Loucy (cell line): ENCODE measurements around the gene KRTAP12-4.

ENCODE experiments used
- H2AFZ ChIP-seq: fragments of 200-600 bp; sonication (generic); 2 replicates; pipeline ENCODE4 v1.6.0; 2016; ENCODE audit warnings: antibody characterized with exemption, mild to moderate bottlenecking, low read length, moderate library complexity
- H3F3A ChIP-seq: fragments of 200-600 bp; 2 replicates; pipeline ENCODE4 v1.6.0; 2016; ENCODE audit warnings: antibody characterized with exemption, low read depth, mild to moderate bottlenecking
- H3K27me3 ChIP-seq: fragments of 200-600 bp; sonication (generic); 2 replicates; pipeline ENCODE4 v1.6.1; 2014; ENCODE audit warnings: low read length, mild to moderate bottlenecking; ENCODE audit not compliant: insufficient read depth, poor library complexity, severe bottlenecking
- H3K36me3 ChIP-seq: fragments of 200-600 bp; sonication (generic); 2 replicates; pipeline ENCODE4 v1.6.1; 2016; ENCODE audit warnings: low read length; ENCODE audit not compliant: insufficient read depth
- H3K4me1 ChIP-seq: fragments of 200-600 bp; sonication (generic); 2 replicates; pipeline ENCODE4 v1.5.1; 2014; ENCODE audit warnings: low read length, mild to moderate bottlenecking; ENCODE audit not compliant: insufficient read depth, poor library complexity, severe bottlenecking
- H3K4me2 ChIP-seq: fragments of 200-600 bp; sonication (generic); 2 replicates; pipeline ENCODE4 v1.6.0; 2014; ENCODE audit warnings: antibody characterized with exemption, low read length, low read depth, mild to moderate bottlenecking; ENCODE audit not compliant: poor library complexity, severe bottlenecking
- H3K4me3 ChIP-seq: fragments of 200-600 bp; sonication (generic); 2 replicates; pipeline ENCODE4 v1.5.1; 2014; ENCODE audit warnings: low read length, mild to moderate bottlenecking, mixed read lengths; ENCODE audit not compliant: poor library complexity, severe bottlenecking
- H3K79me2 ChIP-seq: fragments of 200-600 bp; sonication (generic); 2 replicates; pipeline ENCODE4 v1.6.1; 2014; ENCODE audit warnings: low read length; ENCODE audit not compliant: insufficient read depth
- H3K9ac ChIP-seq: fragments of 200-600 bp; sonication (generic); 2 replicates; pipeline ENCODE4 v1.6.0; 2014; ENCODE audit warnings: mild to moderate bottlenecking, low read depth, low read length, moderate library complexity; ENCODE audit not compliant: poor library complexity, severe bottlenecking
- H3K9me2 ChIP-seq: fragments of 200-600 bp; sonication (generic); replicated peaks from 2 replicates; pipeline ENCODE4 v1.6.1; 2016; ENCODE audit warnings: low read depth, low read length, mixed read lengths
- H3K9me3 ChIP-seq: fragments of 200-600 bp; sonication (generic); 2 replicates; pipeline ENCODE4 v1.6.1; 2014; ENCODE audit warnings: mild to moderate bottlenecking, antibody characterized with exemption, low read length, low read depth; ENCODE audit not compliant: insufficient read depth
- H4K20me1 ChIP-seq: fragments of 200-600 bp; sonication (generic); 2 replicates; pipeline ENCODE4 v1.6.0; 2014; ENCODE audit warnings: antibody characterized with exemption, low read length, mild to moderate bottlenecking; ENCODE audit not compliant: insufficient read depth, poor library complexity, severe bottlenecking
- EZH2phosphoT487 ChIP-seq: fragments of 200-600 bp; IDR thresholded peaks from 2 replicates; pipeline ENCODE4 v1.6.1; 2018; ENCODE audit warnings: antibody characterized with exemption, mild to moderate bottlenecking, moderate library complexity, borderline replicate concordance
- TF ChIP-seq, protein P1 (sequence below): fragments of 200-600 bp; sonication (generic); conservative IDR thresholded peaks from 2 replicates; pipeline ENCODE4 v1.5.1; 2014; ENCODE audit warnings: mild to moderate bottlenecking, antibody characterized with exemption, low read length

KRTAP12-4 gene

DNA sequence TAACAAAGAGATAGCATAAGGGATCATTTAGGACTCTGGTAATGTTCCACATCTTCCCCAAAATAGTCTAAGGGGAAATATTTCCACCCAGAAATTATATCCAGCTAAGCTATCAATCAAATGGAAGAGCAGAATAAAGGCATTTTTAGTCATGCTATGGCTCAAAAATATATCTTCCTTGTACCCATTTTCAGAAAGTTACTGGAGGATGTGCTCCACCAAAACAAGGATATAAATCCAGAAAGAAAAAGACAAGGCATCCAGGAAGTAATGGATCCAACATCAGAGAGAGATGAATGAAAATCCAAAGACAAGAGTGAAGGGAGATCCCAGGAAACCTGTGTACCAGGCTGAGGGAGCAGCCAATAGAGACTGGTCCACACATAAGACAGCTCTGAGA is 45.3 kb downstream of the KRTAP12-4 start:
- H3K79me2 ChIP-seq = no peaks in the 10 kb centered on the region
- H3K9me2 ChIP-seq = no peaks in the 10 kb centered on the region
- H3K9me3 ChIP-seq = peaks cover 13% of the 10 kb centered on the region; the same call in 1 of the 2 replicates
- no peak overlapping the region for H3K9ac ChIP-seq
- no peak overlapping the region for H3K4me3 ChIP-seq
- TF ChIP-seq, protein P1, sequence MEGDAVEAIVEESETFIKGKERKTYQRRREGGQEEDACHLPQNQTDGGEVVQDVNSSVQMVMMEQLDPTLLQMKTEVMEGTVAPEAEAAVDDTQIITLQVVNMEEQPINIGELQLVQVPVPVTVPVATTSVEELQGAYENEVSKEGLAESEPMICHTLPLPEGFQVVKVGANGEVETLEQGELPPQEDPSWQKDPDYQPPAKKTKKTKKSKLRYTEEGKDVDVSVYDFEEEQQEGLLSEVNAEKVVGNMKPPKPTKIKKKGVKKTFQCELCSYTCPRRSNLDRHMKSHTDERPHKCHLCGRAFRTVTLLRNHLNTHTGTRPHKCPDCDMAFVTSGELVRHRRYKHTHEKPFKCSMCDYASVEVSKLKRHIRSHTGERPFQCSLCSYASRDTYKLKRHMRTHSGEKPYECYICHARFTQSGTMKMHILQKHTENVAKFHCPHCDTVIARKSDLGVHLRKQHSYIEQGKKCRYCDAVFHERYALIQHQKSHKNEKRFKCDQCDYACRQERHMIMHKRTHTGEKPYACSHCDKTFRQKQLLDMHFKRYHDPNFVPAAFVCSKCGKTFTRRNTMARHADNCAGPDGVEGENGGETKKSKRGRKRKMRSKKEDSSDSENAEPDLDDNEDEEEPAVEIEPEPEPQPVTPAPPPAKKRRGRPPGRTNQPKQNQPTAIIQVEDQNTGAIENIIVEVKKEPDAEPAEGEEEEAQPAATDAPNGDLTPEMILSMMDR = no peak
- no peak for TF ChIP-seq EZH2phosphoT487
- H3F3A ChIP-seq = no peaks in the 10 kb centered on the region
- H3K4me1 ChIP-seq = no peaks in the 10 kb centered on the region
- H3K4me2 ChIP-seq = no peak overlapping the region
- H2AFZ ChIP-seq = no peak overlapping the region
- H4K20me1 ChIP-seq = no peaks in the 10 kb centered on the region
- no peaks in the 10 kb centered on the region for H3K36me3 ChIP-seq
- no peaks in the 10 kb centered on the region for H3K27me3 ChIP-seq

DNA sequence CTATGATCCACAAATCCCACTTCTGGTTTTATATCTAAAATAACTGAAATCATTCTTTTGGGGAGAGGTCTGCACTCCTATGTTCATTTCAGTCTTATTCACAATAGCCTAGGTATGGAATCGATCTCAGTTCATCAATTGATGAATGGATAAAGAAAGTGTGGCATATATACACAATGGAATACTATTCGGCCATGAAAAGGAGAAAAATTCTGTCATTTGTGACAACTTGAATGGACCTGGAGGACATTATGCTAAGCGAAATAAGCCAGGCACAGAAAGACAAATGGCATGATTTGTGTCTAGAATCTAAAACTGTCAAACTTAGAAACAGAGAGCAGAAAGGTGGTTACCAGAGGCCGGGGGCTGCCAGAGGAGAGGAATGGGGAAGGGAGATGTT is 48.0 kb downstream of the KRTAP12-4 start:
- Histone ChIP-seq H3K9me2 (no peaks in the 10 kb centered on the region), H3F3A (no peaks in the 10 kb centered on the region), H4K20me1 (no peaks in the 10 kb centered on the region), H3K4me2 (no peak overlapping the region), H3K9ac (no peak overlapping the region), H3K36me3 (no peaks in the 10 kb centered on the region), H3K4me3 (no peak overlapping the region), H2AFZ (no peak overlapping the region), H3K4me1 (no peaks in the 10 kb centered on the region), H3K79me2 (no peaks in the 10 kb centered on the region), H3K9me3 (peaks cover 8% of the 10 kb centered on the region; the same call in 1 of the 2 replicates), H3K27me3 (no peaks in the 10 kb centered on the region)
- TF ChIP-seq EZH2phosphoT487 = no peak
- TF ChIP-seq, protein P1 = no peak
